H1 (cell line): ENCODE results near the gene IPO11. TPM values are rescaled to one million over a fixed set of nuclear protein-coding genes. Genes with fewer than 3 reads are reported as not detected.

ENCODE experiments used
- BCL11A ChIP-seq, 2 experiments: IDR thresholded peaks; one replicate each; pipeline ENCODE4 v1.6.1; 2011; ENCODE audit warnings: low read depth in 2 of 2, low read length in 2 of 2, mild to moderate bottlenecking in 2 of 2
- CBX8 ChIP-seq: fragments of 300-800, 300-1000 bp; sonication (generic); IDR thresholded peaks from 2 replicates; pipeline ENCODE4 v1.7.1; 2016; ENCODE audit warnings: low read depth, low read length, borderline replicate concordance
- CHD2 ChIP-seq: IDR thresholded peaks from 2 replicates; pipeline ENCODE4 v1.6.1; 2012; ENCODE audit warnings: low read length, improper control_type of control experiment
- MAFK ChIP-seq: IDR thresholded peaks from 2 replicates; pipeline ENCODE4 v1.6.1; 2012; ENCODE audit warnings: low read depth, mild to moderate bottlenecking, improper control_type of control experiment, low read length
- POLR2AphosphoS5 ChIP-seq: IDR thresholded peaks from 2 replicates; pipeline ENCODE4 v1.6.1; 2011; ENCODE audit warnings: low read depth, low read length
- SAP30 ChIP-seq: fragments of 300-600 bp; sonication (generic); IDR thresholded peaks from 2 replicates; pipeline ENCODE4 v1.7.1; 2012; ENCODE audit warnings: low read length, moderate library complexity, mild to moderate bottlenecking, inconsistent platforms; ENCODE audit not compliant: insufficient read depth, insufficient replicate concordance
- SIRT6 ChIP-seq: IDR thresholded peaks from one replicate; pipeline ENCODE4 v1.7.1; 2012; ENCODE audit warnings: low read length, inconsistent platforms
- polyA plus RNA-seq, 7 experiments: library from polyadenylated mRNA; depleted of rRNA in 3 of 7; stranded (reverse) in 5 of 7; unstranded in 2 of 7; fragments of >200 nt in 5 of 7; fragments of 200-250 nt in 2 of 7; gene quantifications; 1 replicate in 5 of 7; 2 replicates in 1 of 7; 4 replicates in 1 of 7; pipeline versions ENCODE4 v1.2.1 to v1.2.3, GENCODE V29; 2011 to 2013; ENCODE audit warnings: missing spikeins in 2 of 7, mixed read lengths in 2 of 7
- total RNA-seq: library from RNA; stranded (reverse); fragmentation: NEBNext Ultra II Directional; extraction: Animal tissue kit (Norgen Biotek cat#: 25700); gene quantifications from 2 replicates; pipeline ENCODE4 v1.2.1, GENCODE V29; 2021

IPO11 gene
- total and polyA plus RNA-seq, 2 of the 8 experiments (the other 6 are each of a cell fraction or from before 2014, with no cell fraction given) = 23.6 to 64.4 TPM

GRCh38 chr5:62371409-62371808 is 41.2 kb upstream of the IPO11 start (continued):
- TF ChIP-seq BCL11A (IDR thresholded peaks at IDR 0.05; ENCODE audit: low read depth in 2 of 2, low read length in 2 of 2) = no peak
- no peak for TF ChIP-seq CBX8
- TF ChIP-seq SIRT6 = no peak
- no peak for TF ChIP-seq MAFK
- TF ChIP-seq POLR2AphosphoS5 = no peak
- TF ChIP-seq SAP30 = no peak
- no peak for TF ChIP-seq CHD2
